PC-9 (cell line): Measurements from ENCODE around the gene ITGB7. TPM values are rescaled to one million over a fixed set of nuclear protein-coding genes. Genes with fewer than 3 reads are reported as not detected.
A peak's percentile ranks its signal among the peaks of the same experiment; 100 is the strongest.

Source experiments
- BruUV-seq: library from RNA; stranded (reverse); fragments of 400-500 nt; replicated peaks from 2 replicates; lab custom pipeline; 2021; lab: Mats Ljungman, UMichigan
- CTCF ChIA-PET: fragments of 300-600 bp; sonication (Branson Sonifier 250); formaldehyde crosslinking; loops from one replicate; lab custom pipeline; 2022; ENCODE audit warnings: antibody characterized with exemption; lab: Charles Lee
- POLR2A ChIA-PET: fragments of 300-600 bp; sonication (Branson Sonifier 250); formaldehyde crosslinking; loops from one replicate; lab custom pipeline; 2022; ENCODE audit warnings: antibody characterized with exemption; ENCODE audit not compliant: unreplicated experiment; lab: Charles Lee
- DNase-seq, 2 experiments: peaks; one replicate each; pipeline versions ENCODE4 v3.0.0 to v3.0.0-alpha.2; 2015 to 2022; ENCODE audit warnings: mixed read lengths in 1 of 2
- H2AFZ ChIP-seq: fragments of 200-600 bp; sonication (generic); 2 replicates; pipeline ENCODE4 v1.8.1; 2017; ENCODE audit warnings: antibody characterized with exemption
- H3F3A ChIP-seq: fragments of 200-600 bp; sonication (generic); 2 replicates; pipeline ENCODE4 v1.8.1; 2017; ENCODE audit warnings: antibody characterized with exemption, mild to moderate bottlenecking, low read depth; ENCODE audit not compliant: insufficient read depth
- H3K27ac ChIP-seq: fragments of 200-600 bp; sonication (generic); 2 replicates; pipeline ENCODE4 v1.6.1; 2016; ENCODE audit warnings: mixed run types
- H3K27me3 ChIP-seq: fragments of 200-600 bp; sonication (generic); 2 replicates; pipeline ENCODE4 v1.6.1; 2016; ENCODE audit warnings: low read depth, mixed run types; ENCODE audit not compliant: insufficient read depth
- H3K36me3 ChIP-seq: fragments of 200-600 bp; sonication (generic); 2 replicates; pipeline ENCODE4 v1.6.1; 2016; ENCODE audit warnings: low read depth, mixed run types
- H3K4me1 ChIP-seq: fragments of 200-600 bp; sonication (generic); replicated peaks from 2 replicates; pipeline ENCODE4 v1.6.1; 2016; ENCODE audit warnings: mixed run types; ENCODE audit not compliant: insufficient read depth
- H3K4me2 ChIP-seq: fragments of 200-600 bp; sonication (generic); 2 replicates; pipeline ENCODE4 v1.6.1; 2017; ENCODE audit warnings: mixed run types
- H3K4me3 ChIP-seq: fragments of 200-600 bp; sonication (generic); 2 replicates; pipeline ENCODE4 v1.6.1; 2016; ENCODE audit warnings: mixed run types
- H3K79me2 ChIP-seq: fragments of 200-600 bp; sonication (generic); 2 replicates; pipeline ENCODE4 v1.6.1; 2017; ENCODE audit warnings: low read depth, mixed run types
- H3K9me2 ChIP-seq: fragments of 200-600 bp; sonication (generic); 2 replicates; pipeline ENCODE4 v1.8.1; 2017; ENCODE audit warnings: mild to moderate bottlenecking; ENCODE audit not compliant: insufficient read depth
- H3K9me3 ChIP-seq: fragments of 200-600 bp; sonication (generic); 2 replicates; pipeline ENCODE4 v1.8.1; 2016; ENCODE audit warnings: low read depth; ENCODE audit not compliant: insufficient read depth
- H4K20me1 ChIP-seq: fragments of 200-600 bp; sonication (generic); 2 replicates; pipeline ENCODE4 v1.8.1; 2017; ENCODE audit not compliant: insufficient read depth
- EZH2 ChIP-seq: fragments of 200-600 bp; sonication (generic); IDR thresholded peaks from 2 replicates; pipeline ENCODE4 v1.8.0; 2017; ENCODE audit warnings: antibody characterized with exemption, low read depth
- intact Hi-C: fragments of 100-400 bp; cut with micrococcal nuclease; formaldehyde crosslinking; loops from one replicate; pipeline ENCODE4 v1.10.0; 2022; ENCODE audit not compliant: unreplicated experiment
- total RNA-seq: library from RNA; stranded (reverse); gene quantifications from 2 replicates; pipeline ENCODE4 v1.2.3, GENCODE V29; 2021
- TF ChIP-seq, protein P1 (sequence below): fragments of 200-600 bp; sonication (generic); conservative IDR thresholded peaks from 2 replicates; pipeline ENCODE4 v1.6.1; 2017; ENCODE audit warnings: mixed run types, antibody characterized with exemption, mild to moderate bottlenecking, moderate library complexity

ITGB7 gene
- total RNA-seq, 1 experiment from 2014 or later = 3.3 TPM

DNA sequence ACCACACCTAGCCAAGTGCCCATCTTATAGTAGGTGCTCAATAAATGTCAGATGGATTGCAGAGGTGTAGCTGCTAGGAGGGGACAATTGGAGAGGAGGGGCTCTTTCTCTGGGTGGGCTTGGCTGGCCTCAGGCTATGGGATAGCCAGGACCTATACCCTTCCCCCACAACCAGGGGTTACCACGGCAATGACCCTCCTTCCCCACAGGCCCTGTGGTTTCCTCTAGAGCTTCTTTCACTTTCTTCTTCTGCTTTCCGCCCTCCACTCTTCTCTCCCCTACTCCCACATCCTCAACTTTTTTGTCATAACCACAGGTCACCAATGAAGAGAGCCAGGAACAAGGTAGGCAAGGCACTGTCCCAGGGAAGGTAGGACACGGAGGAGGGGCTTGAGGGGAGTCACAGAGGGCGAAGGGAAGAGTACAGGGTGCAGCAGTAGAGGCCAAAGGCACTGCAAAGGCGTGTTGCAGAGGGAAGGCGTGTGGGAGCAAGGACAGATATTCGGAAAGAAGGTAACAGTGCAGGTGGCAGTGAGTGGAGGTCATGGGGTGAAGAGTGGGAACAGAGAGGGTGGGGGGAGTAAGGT, 1.9 kb upstream of the ITGB7 start:
- no peak overlapping the region for H3K4me2 ChIP-seq
- H3K4me1 ChIP-seq = peaks cover 17% of the 10 kb centered on the region
- H3F3A ChIP-seq = peaks cover 49% of the 10 kb centered on the region; the same call in 1 of the 2 replicates
- H3K27me3 ChIP-seq = no peaks in the 10 kb centered on the region
- H3K9me2 ChIP-seq = 0 out of 2 replicates have a peak, but pooled peaks cover 3% of the 10 kb centered on the region
- H3K36me3 ChIP-seq = peaks cover 18% of the 10 kb centered on the region; the same call in 1 of the 2 replicates
- no peak overlapping the region for H2AFZ ChIP-seq
- BruUV-seq = no TSS peak
- no peak for DNase-seq
- H3K4me3 ChIP-seq = no peak overlapping the region
- ChIA-PET POLR2A (no interaction called here), CTCF (no interaction called here)
- H3K27ac ChIP-seq = no peak overlapping the region
- H4K20me1 ChIP-seq = 0 out of 2 replicates have a peak, but pooled peaks cover 6% of the 10 kb centered on the region
- no peaks in the 10 kb centered on the region for H3K79me2 ChIP-seq
- H3K9me3 ChIP-seq = no peaks in the 10 kb centered on the region
- TF ChIP-seq, protein P1, sequence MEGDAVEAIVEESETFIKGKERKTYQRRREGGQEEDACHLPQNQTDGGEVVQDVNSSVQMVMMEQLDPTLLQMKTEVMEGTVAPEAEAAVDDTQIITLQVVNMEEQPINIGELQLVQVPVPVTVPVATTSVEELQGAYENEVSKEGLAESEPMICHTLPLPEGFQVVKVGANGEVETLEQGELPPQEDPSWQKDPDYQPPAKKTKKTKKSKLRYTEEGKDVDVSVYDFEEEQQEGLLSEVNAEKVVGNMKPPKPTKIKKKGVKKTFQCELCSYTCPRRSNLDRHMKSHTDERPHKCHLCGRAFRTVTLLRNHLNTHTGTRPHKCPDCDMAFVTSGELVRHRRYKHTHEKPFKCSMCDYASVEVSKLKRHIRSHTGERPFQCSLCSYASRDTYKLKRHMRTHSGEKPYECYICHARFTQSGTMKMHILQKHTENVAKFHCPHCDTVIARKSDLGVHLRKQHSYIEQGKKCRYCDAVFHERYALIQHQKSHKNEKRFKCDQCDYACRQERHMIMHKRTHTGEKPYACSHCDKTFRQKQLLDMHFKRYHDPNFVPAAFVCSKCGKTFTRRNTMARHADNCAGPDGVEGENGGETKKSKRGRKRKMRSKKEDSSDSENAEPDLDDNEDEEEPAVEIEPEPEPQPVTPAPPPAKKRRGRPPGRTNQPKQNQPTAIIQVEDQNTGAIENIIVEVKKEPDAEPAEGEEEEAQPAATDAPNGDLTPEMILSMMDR = no peak
- no peak for TF ChIP-seq EZH2
- intact Hi-C loops = loop anchor here (10.0 kb wide), 1 partner anchor 144 kb away; no protein-coding TSS in a partner anchor

DNA sequence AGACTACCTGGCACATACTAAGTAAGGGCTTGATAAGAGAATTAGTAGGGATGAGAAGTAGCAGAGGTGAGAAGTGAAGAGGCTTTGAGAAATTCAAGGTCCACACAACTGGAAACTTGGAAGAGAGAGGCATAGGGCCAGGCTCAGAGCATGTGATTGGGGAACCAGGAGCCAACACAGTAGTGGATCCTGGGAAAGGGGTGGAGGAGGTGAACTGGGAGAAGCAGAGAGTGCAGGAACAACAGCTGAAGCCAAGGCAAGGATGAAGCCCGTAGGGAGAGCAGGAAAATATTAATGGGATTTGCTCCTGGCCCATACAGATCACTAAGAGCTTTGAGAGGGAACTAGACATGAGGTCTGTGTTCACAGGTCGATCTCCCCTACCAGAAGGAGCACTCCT, 1.4 kb upstream of the ITGB7 start:
- peaks cover 17% of the 10 kb centered on the region for H3K4me1 ChIP-seq
- POLR2A ChIA-PET = no interaction called here
- H3K4me2 ChIP-seq = no peak overlapping the region
- peaks cover 49% of the 10 kb centered on the region; the same call in 1 of the 2 replicates for H3F3A ChIP-seq
- CTCF ChIA-PET = interaction anchor here (0.5 kb wide), 1 partner anchor 501 kb away, joined by 6 read pairs; no protein-coding TSS in a partner anchor
- peaks cover 18% of the 10 kb centered on the region; the same call in 1 of the 2 replicates for H3K36me3 ChIP-seq
- H2AFZ ChIP-seq = no peak overlapping the region
- no peaks in the 10 kb centered on the region for H3K9me3 ChIP-seq
- H3K9me2 ChIP-seq = 0 out of 2 replicates have a peak, but pooled peaks cover 3% of the 10 kb centered on the region
- intact Hi-C loops = loop anchor here (10.0 kb wide), 1 partner anchor 144 kb away; no protein-coding TSS in a partner anchor
- DNase-seq = no peak
- no peaks in the 10 kb centered on the region for H3K27me3 ChIP-seq
- TF ChIP-seq, protein P1 = no peak
- no peak for TF ChIP-seq EZH2
- no peak overlapping the region for H3K4me3 ChIP-seq
- no TSS peak for BruUV-seq
- no peak overlapping the region for H3K27ac ChIP-seq
- H4K20me1 ChIP-seq = 0 out of 2 replicates have a peak, but pooled peaks cover 6% of the 10 kb centered on the region
- H3K79me2 ChIP-seq = no peaks in the 10 kb centered on the region

DNA sequence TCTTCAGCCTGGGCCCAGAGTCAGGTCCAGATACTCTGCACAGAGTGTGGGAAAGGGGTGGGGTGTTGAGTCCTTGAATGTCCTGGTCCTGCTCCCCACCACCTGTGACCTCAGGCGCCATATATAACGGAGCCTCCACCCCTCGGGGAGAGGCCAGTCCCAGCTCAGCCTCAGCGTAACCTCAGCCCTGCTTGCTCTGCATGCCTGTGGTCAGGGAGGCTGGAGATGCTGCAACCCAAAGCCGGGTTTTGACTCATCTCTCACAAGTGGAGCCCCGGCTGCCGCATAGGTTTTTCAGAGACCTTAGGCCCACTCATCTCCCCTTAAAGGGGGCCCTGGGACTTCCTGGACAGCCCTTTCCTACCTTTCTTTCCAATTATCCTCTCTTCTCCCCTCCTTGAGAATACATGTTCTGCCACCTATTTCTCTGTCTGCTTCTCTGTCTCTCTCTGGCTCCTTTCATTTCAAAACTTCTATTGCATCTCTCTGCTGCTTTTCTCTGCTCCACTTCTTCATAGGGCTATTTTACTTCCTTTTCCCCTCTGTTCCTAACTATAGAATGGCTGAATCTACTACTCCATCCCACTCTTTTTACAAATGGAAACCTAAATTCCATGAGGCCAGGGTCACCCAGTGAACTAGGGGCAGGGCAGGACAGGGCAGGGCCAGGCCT, 1.2 kb downstream of the ITGB7 start:
- Histone ChIP-seq H3K9me3 (no peaks in the 10 kb centered on the region), H3K36me3 (0 out of 2 replicates have a peak, but pooled peaks cover 6% of the 10 kb centered on the region), H3K9me2 (0 out of 2 replicates have a peak, but pooled peaks cover 3% of the 10 kb centered on the region), H2AFZ (no peak overlapping the region), H3K79me2 (no peaks in the 10 kb centered on the region), H3K4me2 (peak overlapping the region; percentile 54), H3F3A (peaks cover 44% of the 10 kb centered on the region; the same call in 1 of the 2 replicates), H3K27me3 (no peaks in the 10 kb centered on the region), H4K20me1 (no peaks in the 10 kb centered on the region), H3K4me1 (peaks cover 17% of the 10 kb centered on the region), H3K27ac (peak overlapping the region; percentile 36; the same call in 1 of the 2 replicates), H3K4me3 (no peak overlapping the region)
- ChIA-PET CTCF (no interaction called here), POLR2A (interaction anchor here (0.5 kb wide), 1 partner anchor 19 kb away, joined by 3 read pairs; no protein-coding TSS in a partner anchor)
- peak; percentile 59 to 70 for DNase-seq
- intact Hi-C loops = loop anchor here (10.0 kb wide), 1 partner anchor 141 kb away; no protein-coding TSS in a partner anchor
- TF ChIP-seq, protein P1 = no peak
- no peak for TF ChIP-seq EZH2
- BruUV-seq = no TSS peak
